K562 (cell line): ENCODE measurements around the gene TMEM203.

ENCODE experiments used
- CREM ChIP-seq: IDR thresholded peaks from 2 replicates; pipeline ENCODE4 v1.6.1; 2014; ENCODE audit warnings: antibody characterized with exemption, low read depth
- RBM39 ChIP-seq: fragments of 200-400 bp; formaldehyde crosslinking; optimal IDR thresholded peaks from 2 replicates; pipeline ENCODE3; 2018; ENCODE audit warnings: low read depth, low read length
- TCFL5 ChIP-seq: fragments of 250-450 bp; sonication (Bioruptor Pico); conservative IDR thresholded peaks from 2 replicates; pipeline ENCODE4 v1.6.1; 2021; ENCODE audit warnings: mild to moderate bottlenecking, moderate library complexity, matching md5 sums

- TF ChIP-seq TCFL5 (CRISPR knock-in tag), result no peak
- no peak for TF ChIP-seq RBM39
- no peak for TF ChIP-seq CREM
These were observed 20.4 kb upstream of the TMEM203 start for GRCh38 chr9:137225699-137226331.
